Breast epithelium (tissue), 3 donors: Measurements from ENCODE around the gene CENPP.

ENCODE experiments used
- CTCF ChIP-seq, 3 donors: fragments of 450-650 bp; IDR thresholded peaks; one replicate each; pipeline ENCODE4 v1.5.1; 2016 to 2017; ENCODE audit warnings: antibody characterized with exemption in 3 of 3, mild to moderate bottlenecking in 3 of 3, moderate library complexity in 3 of 3
- POLR2AphosphoS5 ChIP-seq, 3 donors: sonication (generic); formaldehyde crosslinking; IDR thresholded peaks; one replicate each; pipeline ENCODE4 v1.6.1; 2017; ENCODE audit warnings: antibody characterized with exemption in 3 of 3

GRCh38 chr9:92613268-92614122, 287.7 kb downstream of the CENPP start:
- no peak for TF ChIP-seq POLR2AphosphoS5 (IDR thresholded peaks at IDR 0.05)
- TF ChIP-seq CTCF (IDR thresholded peaks at IDR 0.05), result no peak
